Gastrocnemius medialis (tissue), 4 donors: ENCODE data around the gene HOXA9.

Source experiments
- CTCF ChIP-seq, 5 experiments: fragments of 450-650 bp in 3 of 5; fragments of 200-600 bp in 2 of 5; sonication (generic) in 2 of 5; IDR thresholded peaks in 4 of 5; conservative IDR thresholded peaks in 1 of 5; 1 replicate in 4 of 5; 2 replicates in 1 of 5; pipeline ENCODE4 v1.5.1; 2016 to 2019; ENCODE audit warnings: antibody characterized with exemption in 5 of 5, mild to moderate bottlenecking in 3 of 5, moderate library complexity in 3 of 5
- POLR2A ChIP-seq, 2 donors: fragments of 450-650 bp; IDR thresholded peaks; one replicate each; pipeline ENCODE4 v1.6.1; 2017; ENCODE audit warnings: antibody characterized with exemption in 2 of 2, mild to moderate bottlenecking in 2 of 2, moderate library complexity in 2 of 2

GRCh38 chr7:27128034-27128433 is 37.3 kb downstream of the HOXA9 start:
- TF ChIP-seq CTCF (IDR thresholded peaks at IDR 0.05 in 4 of 5, conservative IDR thresholded peaks at IDR 0.05 in 1 of 5) (no peak), POLR2A (IDR thresholded peaks at IDR 0.05) (no peak)
